Thyroid gland (tissue), 4 donors: ENCODE data around the gene B4GALT5. TPM values are rescaled to one million over a fixed set of nuclear protein-coding genes. Genes with fewer than 3 reads are reported as not detected.

Experiments
- DNase-seq, 2 donors: peaks; one replicate each; pipeline ENCODE4 v3.0.0-alpha.2; 2019
- H3K27ac ChIP-seq, 3 donors: fragments of 200-600 bp; sonication (generic); 1 replicate in 2 of 3; 2 replicates in 1 of 3; pipeline ENCODE4 v1.5.1; 2016 to 2019; ENCODE audit warnings: mild to moderate bottlenecking in 1 of 3, moderate library complexity in 1 of 3
- H3K27me3 ChIP-seq: fragments of 200-600 bp; sonication (generic); one replicate; pipeline ENCODE4 v1.5.1; 2019
- H3K36me3 ChIP-seq, 2 donors: fragments of 200-600 bp; sonication (generic); one replicate each; pipeline ENCODE4 v1.5.1; 2016 to 2019
- H3K4me1 ChIP-seq, 2 donors: fragments of 200-600 bp; sonication (generic); one replicate each; pipeline ENCODE4 v1.5.1; 2017 to 2019
- H3K4me3 ChIP-seq, 3 donors: fragments of 200-600 bp; sonication (generic); replicated peaks in 1 of 3; 1 replicate in 2 of 3; 2 replicates in 1 of 3; pipeline ENCODE4 v1.5.1; 2016; ENCODE audit warnings: mild to moderate bottlenecking in 1 of 3
- H3K9me3 ChIP-seq: fragments of 200-600 bp; sonication (generic); one replicate; pipeline ENCODE4 v1.5.1; 2017
- POLR2A ChIP-seq, 2 donors: fragments of 450-650 bp; IDR thresholded peaks; one replicate each; pipeline ENCODE4 v1.6.1; 2017; ENCODE audit warnings: antibody characterized with exemption in 2 of 2, mild to moderate bottlenecking in 2 of 2, moderate library complexity in 1 of 2
- WGBS, 2 donors: methylation state at CpG; one replicate each; pipeline ENCODE4 v1.1.5; 2017; 5-methylcytosine and 5-hydroxymethylcytosine counted together
- intact Hi-C: fragments of 100-400 bp; cut with DNase I; formaldehyde crosslinking; loops from one replicate; pipeline ENCODE4 v1.15.1; 2023
- total RNA-seq, 4 donors: library from RNA; depleted of rRNA; stranded (reverse); fragments of >200 nt; gene quantifications; one replicate each; pipeline ENCODE4 v1.2.3, GENCODE V29; 2016
- TF ChIP-seq, protein P1 (sequence below), 6 experiments: fragments of 200-600 bp in 3 of 6; fragments of 450-650 bp in 3 of 6; sonication (generic) in 3 of 6; IDR thresholded peaks; one replicate each; pipeline ENCODE4 v1.5.1; 2016 to 2019; ENCODE audit warnings: antibody characterized with exemption in 6 of 6, mild to moderate bottlenecking in 2 of 6, inconsistent platforms in 1 of 6, moderate library complexity in 1 of 6

Gene B4GALT5
- total RNA-seq, 4 donors from 2014 or later, result 11.5 to 22.2 (median 17.6) TPM

DNA sequence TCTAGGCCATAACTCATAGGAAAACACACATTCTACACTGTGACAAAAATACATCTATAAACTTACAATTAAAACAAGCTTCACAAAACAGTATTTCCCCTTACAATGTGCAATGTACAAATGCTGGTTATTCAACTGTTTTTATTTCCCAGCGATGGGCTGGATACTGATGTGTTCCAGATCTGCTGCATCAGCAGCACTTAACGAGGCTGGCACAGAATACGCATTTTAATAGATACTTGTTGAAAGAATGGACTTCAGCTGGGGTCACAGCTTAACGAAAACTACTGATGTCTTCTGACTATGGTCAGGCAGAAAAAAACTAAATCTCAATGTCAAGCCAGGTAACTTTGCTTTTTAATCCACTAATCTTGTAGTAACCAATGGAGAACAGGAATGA lies 70.9 kb downstream of the B4GALT5 start:
- H3K9me3 ChIP-seq, result no peaks in the 10 kb centered on the region

DNA sequence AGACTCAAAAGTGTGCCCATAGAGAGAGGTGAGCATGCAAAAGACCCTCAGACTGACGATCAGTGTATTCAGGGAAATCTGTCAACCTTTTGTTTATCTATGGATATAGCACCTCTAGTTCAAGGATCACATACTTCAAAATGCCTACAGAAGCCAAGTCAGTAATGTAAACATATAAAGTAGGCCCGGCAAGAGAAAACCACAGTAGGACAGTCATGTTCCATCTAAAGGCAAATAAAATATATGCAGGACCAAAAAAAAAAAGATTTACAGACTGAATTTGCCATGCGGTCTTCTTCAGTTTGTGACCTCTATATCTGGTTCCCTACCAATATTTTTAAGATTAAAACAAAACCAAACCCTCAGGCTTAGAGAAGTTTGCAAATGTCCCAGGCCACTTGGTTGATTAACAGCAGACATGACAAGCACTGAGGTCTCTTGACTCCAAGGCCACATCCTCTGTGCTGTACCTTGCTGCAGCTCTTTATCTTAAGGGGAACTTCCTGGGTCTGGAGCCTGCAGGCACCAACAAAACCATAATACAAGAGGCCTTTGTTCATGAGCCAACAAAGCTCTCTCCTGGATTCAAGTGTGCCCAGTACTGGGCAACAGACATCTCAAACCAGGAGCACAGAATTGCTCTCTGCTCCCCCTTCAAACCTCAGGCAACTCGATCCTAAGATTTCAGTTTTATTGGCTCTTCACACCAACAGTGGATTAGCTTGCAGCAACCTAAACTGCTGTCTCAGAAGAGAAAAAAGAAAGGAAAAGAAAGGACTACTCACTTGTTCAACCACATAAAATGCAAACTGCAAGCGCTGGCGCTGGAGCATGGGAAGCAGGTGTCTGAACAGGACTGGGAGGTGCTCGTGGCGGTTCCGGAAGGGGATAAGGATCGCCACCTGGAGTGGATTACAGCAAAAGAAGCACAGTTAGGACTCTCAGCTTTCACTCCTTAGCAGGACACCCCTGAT lies 71.7 kb downstream of the B4GALT5 start:
- H3K9me3 ChIP-seq, result no peaks in the 10 kb centered on the region
- TF ChIP-seq, protein P1, sequence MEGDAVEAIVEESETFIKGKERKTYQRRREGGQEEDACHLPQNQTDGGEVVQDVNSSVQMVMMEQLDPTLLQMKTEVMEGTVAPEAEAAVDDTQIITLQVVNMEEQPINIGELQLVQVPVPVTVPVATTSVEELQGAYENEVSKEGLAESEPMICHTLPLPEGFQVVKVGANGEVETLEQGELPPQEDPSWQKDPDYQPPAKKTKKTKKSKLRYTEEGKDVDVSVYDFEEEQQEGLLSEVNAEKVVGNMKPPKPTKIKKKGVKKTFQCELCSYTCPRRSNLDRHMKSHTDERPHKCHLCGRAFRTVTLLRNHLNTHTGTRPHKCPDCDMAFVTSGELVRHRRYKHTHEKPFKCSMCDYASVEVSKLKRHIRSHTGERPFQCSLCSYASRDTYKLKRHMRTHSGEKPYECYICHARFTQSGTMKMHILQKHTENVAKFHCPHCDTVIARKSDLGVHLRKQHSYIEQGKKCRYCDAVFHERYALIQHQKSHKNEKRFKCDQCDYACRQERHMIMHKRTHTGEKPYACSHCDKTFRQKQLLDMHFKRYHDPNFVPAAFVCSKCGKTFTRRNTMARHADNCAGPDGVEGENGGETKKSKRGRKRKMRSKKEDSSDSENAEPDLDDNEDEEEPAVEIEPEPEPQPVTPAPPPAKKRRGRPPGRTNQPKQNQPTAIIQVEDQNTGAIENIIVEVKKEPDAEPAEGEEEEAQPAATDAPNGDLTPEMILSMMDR (IDR thresholded peaks at IDR 0.05), result no peak
- no peak for TF ChIP-seq POLR2A (IDR thresholded peaks at IDR 0.05)
- DNase-seq, result peak; percentile 63 to 76
- no peaks in the 10 kb centered on the region for H3K27me3 ChIP-seq
- peaks cover 20 to 36% of the 10 kb centered on the region in 2 donors for H3K36me3 ChIP-seq
- H3K4me3 ChIP-seq, result no peak overlapping the region
- peak overlapping the region in 2 of 3 donors; percentile 13 to 22 for H3K27ac ChIP-seq
- intact Hi-C loops, result no loop called here
- WGBS, 2 donors, result 45 to 60% methylated on average over 10 of the region's 10 CpGs
- peaks cover 13 to 22% of the 10 kb centered on the region in 2 donors for H3K4me1 ChIP-seq

More for the DNA sequence above, 70.9 kb downstream of the B4GALT5 start:
- Histone ChIP-seq H3K36me3 (peaks cover 19 to 32% of the 10 kb centered on the region in 2 donors), H3K4me1 (peaks cover 13 to 22% of the 10 kb centered on the region in 2 donors), H3K4me3 (no peak overlapping the region), H3K27me3 (no peaks in the 10 kb centered on the region), H3K27ac (peak overlapping the region in 1 of 3 donors; percentile 22)
- intact Hi-C loops, result no loop called here
- no peak for DNase-seq
- WGBS, 2 donors, result 50 to 60% methylated on average over 4 of the region's 4 CpGs
- no peak for TF ChIP-seq POLR2A (IDR thresholded peaks at IDR 0.05)
- TF ChIP-seq, protein P1 (IDR thresholded peaks at IDR 0.05), result no peak

DNA sequence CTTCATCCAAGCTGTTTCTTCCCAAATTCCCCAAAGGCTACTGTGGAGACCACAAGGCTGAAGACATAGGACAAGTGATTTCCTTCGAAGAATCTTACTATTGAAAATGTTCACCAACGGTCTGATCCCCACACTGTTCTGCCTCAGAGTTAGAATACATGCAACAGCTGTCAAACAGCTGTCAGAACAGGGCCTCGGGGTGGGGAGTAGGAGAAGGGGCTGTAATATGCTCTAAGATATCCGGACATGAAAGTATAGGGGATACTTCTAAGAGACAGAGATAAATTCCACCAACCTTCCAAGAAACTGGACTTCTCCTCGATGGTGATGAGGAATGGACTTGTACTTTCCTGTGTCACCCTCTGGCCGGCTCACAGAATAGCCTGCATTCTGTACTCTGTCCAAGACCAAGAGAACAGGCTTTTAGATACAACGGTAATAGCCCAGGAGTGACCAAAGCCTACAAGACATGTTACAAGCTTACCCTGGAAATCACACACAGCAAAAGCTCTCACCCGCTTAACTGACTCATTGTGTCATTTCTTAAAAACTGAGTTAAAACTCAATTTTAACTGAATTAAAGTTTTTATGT lies 76.5 kb downstream of the B4GALT5 start:
- WGBS, 2 donors, result 85 to 94% methylated on average over 8 of the region's 8 CpGs
- intact Hi-C loops, result no loop called here
- no peak overlapping the region for H3K4me3 ChIP-seq
- H3K27ac ChIP-seq, result no peak overlapping the region
- peaks cover 7 to 14% of the 10 kb centered on the region in 2 donors for H3K4me1 ChIP-seq
- DNase-seq, result no peak
- H3K9me3 ChIP-seq, result no peaks in the 10 kb centered on the region
- H3K36me3 ChIP-seq, result peaks cover 34 to 41% of the 10 kb centered on the region in 2 donors
- TF ChIP-seq POLR2A (IDR thresholded peaks at IDR 0.05), result no peak
- TF ChIP-seq, protein P1 (IDR thresholded peaks at IDR 0.05), result no peak
- no peaks in the 10 kb centered on the region for H3K27me3 ChIP-seq

DNA sequence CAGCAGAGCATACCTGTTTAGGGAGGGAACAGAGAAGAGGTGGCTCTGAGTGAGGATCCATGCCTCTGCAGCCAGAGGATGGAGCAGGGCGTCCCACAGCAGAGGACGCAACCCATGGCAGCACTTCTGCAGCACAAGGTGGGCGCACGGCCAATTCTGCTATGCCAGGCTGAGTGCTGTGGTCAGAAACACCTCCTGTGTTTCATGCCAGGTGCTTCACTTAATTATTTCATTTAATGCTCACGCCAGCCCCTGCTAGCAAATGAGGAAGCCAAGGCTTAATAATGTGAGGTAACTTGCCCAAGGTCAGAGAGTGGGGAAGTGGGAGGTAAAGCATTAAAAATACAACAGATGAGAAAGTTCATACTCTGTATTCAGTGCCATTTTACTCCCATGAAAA lies 77.2 kb downstream of the B4GALT5 start:
- TF ChIP-seq, protein P1 (IDR thresholded peaks at IDR 0.05), result no peak
- no peak for TF ChIP-seq POLR2A (IDR thresholded peaks at IDR 0.05)
- Histone ChIP-seq H3K27ac (no peak overlapping the region), H3K27me3 (no peaks in the 10 kb centered on the region), H3K4me3 (no peak overlapping the region), H3K36me3 (peaks cover 33 to 41% of the 10 kb centered on the region in 2 donors), H3K4me1 (peaks cover under 1 to 11% of the 10 kb centered on the region in 2 donors), H3K9me3 (no peaks in the 10 kb centered on the region)
- 69 to 76% methylated on average over 5 of the region's 5 CpGs for WGBS, 2 donors
- DNase-seq, result peak in 1 of 2 donors; percentile 51
- intact Hi-C loops, result no loop called here
